MM.1S (cell line): ENCODE results near the gene LIMS3.
"Not testable (repeated sequence)": the region's sequence is repeated elsewhere in the genome, so short reads cannot be mapped to it uniquely, and the experiment has no call there.

Source experiments
- EZH2 ChIP-seq: fragments of 300-600 bp; sonication (generic); optimal IDR thresholded peaks from 2 replicates; pipeline ENCODE3; 2017; ENCODE audit warnings: low read depth, mild to moderate bottlenecking, antibody characterized with exemption, low read length, mixed read lengths
- EZH2phosphoT487 ChIP-seq: fragments of 300-600 bp; sonication (generic); IDR thresholded peaks from 2 replicates; pipeline ENCODE4 v1.6.1; 2018; ENCODE audit warnings: antibody characterized with exemption, low read length
- TF ChIP-seq, protein P1 (sequence below): fragments of 300-600 bp; sonication (generic); IDR thresholded peaks from 2 replicates; pipeline ENCODE4 v1.5.1; 2016; ENCODE audit warnings: antibody characterized with exemption, low read length, mixed read lengths

DNA sequence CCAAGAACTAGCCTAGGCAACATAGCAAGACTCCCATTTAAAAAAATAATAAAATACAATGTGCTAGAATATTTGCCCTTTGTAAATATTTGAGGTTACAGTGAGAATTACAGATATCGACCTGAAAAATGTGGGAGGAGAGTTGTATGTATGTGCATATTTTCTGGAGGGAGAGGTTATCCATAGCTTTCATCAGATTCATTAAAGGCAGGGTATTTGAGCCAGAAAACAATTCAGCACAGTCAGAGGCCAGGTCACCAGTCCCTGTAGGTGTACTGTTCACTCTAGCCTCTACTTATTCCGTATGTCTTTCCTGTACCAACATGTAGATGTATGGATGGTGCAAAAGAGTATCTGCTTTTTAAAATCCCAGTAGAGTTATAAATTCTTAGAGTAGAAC is 15.4 kb downstream of the LIMS3 start:
- TF ChIP-seq EZH2phosphoT487, EZH2: not testable (repeated sequence)
- TF ChIP-seq, protein P1, sequence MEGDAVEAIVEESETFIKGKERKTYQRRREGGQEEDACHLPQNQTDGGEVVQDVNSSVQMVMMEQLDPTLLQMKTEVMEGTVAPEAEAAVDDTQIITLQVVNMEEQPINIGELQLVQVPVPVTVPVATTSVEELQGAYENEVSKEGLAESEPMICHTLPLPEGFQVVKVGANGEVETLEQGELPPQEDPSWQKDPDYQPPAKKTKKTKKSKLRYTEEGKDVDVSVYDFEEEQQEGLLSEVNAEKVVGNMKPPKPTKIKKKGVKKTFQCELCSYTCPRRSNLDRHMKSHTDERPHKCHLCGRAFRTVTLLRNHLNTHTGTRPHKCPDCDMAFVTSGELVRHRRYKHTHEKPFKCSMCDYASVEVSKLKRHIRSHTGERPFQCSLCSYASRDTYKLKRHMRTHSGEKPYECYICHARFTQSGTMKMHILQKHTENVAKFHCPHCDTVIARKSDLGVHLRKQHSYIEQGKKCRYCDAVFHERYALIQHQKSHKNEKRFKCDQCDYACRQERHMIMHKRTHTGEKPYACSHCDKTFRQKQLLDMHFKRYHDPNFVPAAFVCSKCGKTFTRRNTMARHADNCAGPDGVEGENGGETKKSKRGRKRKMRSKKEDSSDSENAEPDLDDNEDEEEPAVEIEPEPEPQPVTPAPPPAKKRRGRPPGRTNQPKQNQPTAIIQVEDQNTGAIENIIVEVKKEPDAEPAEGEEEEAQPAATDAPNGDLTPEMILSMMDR, result not testable (repeated sequence)
